NCI-H2081 treated with DMSO at 0.1 percent for 48 hours (cell line): ENCODE results near the gene PTGES2.
"Not testable (repeated sequence)": the region's sequence is repeated elsewhere in the genome, so short reads cannot be mapped to it uniquely, and the experiment has no call there.

ENCODE experiments used
- DNase-seq: peaks from one replicate; lab custom pipeline; 2025; lab: John Stamatoyannopoulos, UW

Gene PTGES2

GRCh38 chr9:128118971-128119665, 8.4 kb downstream of the PTGES2 start:
- no peak for DNase-seq

GRCh38 chr9:128118472-128118857, 9.1 kb downstream of the PTGES2 start:
- DNase-seq: no peak

- DNase-seq: peak; percentile 34
These were observed 9.7 kb downstream of the PTGES2 start for GRCh38 chr9:128117613-128118471.

- no peak for DNase-seq
These were observed 11.1 kb downstream of the PTGES2 start for GRCh38 chr9:128116104-128117083.

DNA sequence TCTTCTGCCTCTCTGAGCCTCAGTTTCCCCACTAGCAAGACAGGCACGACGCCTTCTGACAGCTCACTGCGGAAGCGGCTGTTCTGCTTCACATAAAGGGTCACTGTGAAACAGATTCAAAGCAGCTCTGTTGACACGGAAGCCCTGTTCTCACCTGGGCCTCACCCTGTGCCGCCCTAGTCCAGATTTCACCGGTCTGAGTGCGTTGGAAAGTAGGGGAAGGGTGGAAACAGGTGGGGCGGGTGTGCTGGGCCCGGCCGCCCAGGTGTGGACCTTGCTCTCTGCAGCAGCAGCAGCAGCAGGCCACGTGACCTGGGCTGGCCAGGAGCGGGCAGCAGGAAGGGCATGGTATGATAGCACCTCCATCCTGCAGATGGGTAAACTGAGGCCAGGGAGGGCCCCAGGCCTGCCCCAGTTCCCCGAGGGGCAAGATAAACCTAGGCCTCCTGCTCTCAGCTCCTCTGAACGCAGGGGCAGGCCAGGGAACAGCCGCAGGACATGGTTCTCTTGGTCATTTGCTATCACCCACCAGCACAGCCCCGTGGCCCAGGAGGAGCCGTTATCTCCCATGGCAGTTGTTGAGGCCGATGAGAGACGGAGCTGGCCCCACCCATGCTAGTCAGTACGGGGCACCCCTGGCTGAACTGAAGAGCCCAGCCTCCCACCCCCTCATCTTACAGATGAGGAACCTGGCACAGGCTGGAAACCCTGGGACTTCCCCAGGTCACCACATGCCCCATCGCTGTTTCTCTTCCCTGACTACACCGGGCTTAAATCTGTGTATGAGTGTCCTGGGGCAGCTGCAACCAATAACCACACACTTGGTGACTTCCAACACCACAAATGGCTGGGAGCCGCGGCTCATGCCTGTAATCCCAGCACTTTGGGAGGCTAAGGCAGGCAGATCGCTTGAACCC, 12.1 kb downstream of the PTGES2 start:
- no peak for DNase-seq

DNA sequence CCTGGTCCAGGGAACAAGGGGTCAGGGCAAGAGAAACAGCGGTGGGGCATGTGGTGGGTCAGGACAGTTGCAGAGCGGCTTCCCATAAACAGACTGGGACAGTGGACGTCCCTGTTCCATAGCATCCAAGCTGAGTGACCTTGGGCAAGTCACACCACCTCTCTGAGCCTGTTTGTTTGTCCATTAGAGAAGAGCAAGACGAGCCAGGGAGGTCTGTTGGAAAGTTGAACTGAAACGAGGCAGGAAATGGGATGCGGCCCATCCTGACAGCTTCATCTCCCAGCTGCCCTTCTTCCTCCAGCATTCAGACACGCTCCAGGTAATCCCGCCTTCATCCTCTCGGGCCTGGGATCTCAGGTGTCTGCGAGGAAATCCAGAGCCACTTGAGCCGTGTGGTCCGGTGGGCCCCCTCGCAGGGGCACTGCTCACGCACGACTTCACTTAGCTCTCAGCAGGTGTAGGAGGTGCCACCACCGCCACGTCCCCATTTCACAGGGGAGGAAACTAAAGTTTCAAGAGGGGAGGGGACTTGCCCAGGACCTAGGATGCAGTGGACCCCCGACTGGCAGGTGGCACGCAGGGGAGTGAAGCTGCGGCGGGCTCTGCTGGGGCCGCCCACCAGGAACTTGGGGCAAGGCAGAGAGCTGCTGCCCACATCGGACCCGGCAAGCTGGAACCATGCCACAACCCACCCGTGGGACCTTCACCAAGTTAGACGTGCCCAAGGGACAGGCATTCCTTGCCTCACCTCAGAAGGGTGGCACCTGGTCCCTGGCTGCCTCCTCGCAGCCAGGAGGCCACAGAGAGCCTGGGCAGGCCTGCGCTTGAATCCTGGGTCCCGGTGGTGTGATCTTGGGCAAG, 13.0 kb downstream of the PTGES2 start:
- DNase-seq: no peak

- DNase-seq: no peak
These were observed 13.8 kb downstream of the PTGES2 start for GRCh38 chr9:128113526-128114325.

DNA sequence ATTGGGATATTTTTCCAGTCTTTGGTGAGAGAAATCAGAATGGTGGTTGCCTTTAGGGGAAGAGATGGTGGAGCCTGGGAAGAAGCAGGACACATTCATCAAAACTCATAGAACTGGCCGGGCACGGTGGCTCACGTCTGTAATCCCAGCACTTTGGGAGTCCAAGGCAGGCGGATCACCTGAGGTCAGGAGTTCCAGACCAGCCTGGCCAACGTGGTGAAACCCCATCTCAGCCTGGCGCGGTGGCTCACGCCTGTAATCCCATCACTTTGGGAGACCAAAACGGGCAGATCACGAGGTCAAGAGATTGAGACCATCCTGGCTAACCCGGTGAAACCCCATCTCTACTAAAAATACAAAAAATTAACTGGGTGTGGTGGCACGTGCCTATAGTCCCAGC, 15.8 kb downstream of the PTGES2 start:
- not testable (repeated sequence) for DNase-seq

GRCh38 chr9:128109050-128109709, 18.3 kb downstream of the PTGES2 start:
- no peak for DNase-seq

DNA sequence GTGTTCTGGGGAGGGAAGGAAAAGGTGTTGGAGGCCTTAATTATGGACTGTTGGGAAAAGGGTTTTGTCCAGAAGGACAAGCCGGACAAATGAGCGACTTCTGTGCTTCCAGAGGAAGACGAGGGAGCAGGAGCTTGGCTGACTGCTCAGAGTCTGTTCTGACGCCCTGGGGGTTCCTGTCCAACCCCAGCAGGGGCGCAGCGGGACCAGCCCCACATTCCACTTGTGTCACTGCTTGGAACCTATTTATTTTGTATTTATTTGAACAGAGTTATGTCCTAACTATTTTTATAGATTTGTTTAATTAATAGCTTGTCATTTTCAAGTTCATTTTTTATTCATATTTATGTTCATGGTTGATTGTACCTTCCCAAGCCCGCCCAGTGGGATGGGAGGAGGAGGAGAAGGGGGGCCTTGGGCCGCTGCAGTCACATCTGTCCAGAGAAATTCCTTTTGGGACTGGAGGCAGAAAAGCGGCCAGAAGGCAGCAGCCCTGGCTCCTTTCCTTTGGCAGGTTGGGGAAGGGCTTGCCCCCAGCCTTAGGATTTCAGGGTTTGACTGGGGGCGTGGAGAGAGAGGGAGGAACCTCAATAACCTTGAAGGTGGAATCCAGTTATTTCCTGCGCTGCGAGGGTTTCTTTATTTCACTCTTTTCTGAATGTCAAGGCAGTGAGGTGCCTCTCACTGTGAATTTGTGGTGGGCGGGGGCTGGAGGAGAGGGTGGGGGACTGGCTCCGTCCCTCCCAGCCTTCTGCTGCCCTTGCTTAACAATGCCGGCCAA, 19.1 kb downstream of the PTGES2 start:
- DNase-seq: no peak

- DNase-seq: no peak
These were observed 19.9 kb downstream of the PTGES2 start for GRCh38 chr9:128107468-128108268.

GRCh38 chr9:128106940-128107467, 20.5 kb downstream of the PTGES2 start:
- DNase-seq: no peak

GRCh38 chr9:128106181-128106939, 21.2 kb downstream of the PTGES2 start:
- DNase-seq: no peak

DNA sequence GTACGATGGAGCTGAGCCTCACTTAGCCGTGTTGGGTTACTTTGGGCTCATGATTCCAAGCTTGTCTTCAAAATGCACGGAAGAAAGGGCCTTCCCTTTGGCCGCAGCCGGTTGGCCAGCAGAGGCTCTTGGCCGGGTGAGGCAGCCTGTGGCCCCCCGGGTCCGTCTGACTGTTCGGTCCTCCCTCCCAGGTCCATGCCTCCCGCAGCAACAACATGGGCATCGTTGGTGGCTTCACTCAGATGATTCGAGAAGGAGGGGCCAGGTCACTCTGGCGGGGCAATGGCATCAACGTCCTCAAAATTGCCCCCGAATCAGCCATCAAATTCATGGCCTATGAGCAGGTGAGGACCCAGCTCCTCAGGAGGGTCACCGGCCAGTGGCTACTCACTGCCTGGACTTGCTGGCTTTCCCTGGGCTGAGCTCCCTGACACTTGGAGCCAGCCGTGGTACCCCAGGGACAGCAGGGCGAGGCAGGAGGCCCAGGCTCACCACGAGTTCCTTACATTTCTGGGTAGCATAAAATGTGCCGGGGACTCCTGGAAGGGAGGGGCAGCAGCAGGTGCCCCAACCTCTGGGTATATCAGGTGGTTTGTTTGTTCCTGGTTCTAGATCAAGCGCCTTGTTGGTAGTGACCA, 21.9 kb downstream of the PTGES2 start:
- DNase-seq: no peak

- DNase-seq: peak; percentile 65
These were observed 23.3 kb downstream of the PTGES2 start for GRCh38 chr9:128104171-128104618.

DNA sequence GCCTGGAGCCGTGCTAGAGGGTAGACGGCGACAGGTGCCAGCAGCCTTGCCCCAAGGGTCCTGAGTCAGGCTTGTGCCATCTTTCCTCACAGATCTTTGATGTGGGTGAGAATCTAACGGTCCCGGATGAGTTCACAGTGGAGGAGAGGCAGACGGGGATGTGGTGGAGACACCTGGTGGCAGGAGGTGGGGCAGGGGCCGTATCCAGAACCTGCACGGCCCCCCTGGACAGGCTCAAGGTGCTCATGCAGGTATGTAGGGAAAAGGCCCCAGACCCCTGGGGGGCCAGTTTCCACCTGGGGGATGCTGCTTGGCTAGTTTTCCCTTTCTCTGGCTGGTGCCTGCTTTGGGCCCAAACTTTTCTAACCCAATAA, 24.0 kb downstream of the PTGES2 start:
- no peak for DNase-seq
